Esophagus (tissue), 2 donors: ENCODE data around the gene PRKAR1A. TPM values are rescaled to one million over a fixed set of nuclear protein-coding genes. Genes with fewer than 3 reads are reported as not detected.

Experiments
- H3K27ac ChIP-seq, 2 donors: one replicate each; pipeline ENCODE4 v1.5.1; 2013; ENCODE audit warnings: low read depth in 2 of 2, mild to moderate bottlenecking in 2 of 2, inconsistent platforms in 1 of 2, low read length in 1 of 2, moderate library complexity in 1 of 2
- H3K27me3 ChIP-seq, 2 donors: one replicate each; pipeline ENCODE4 v1.6.1; 2013; ENCODE audit warnings: low read length in 2 of 2, control low read depth in 1 of 2, mild to moderate bottlenecking in 1 of 2; ENCODE audit not compliant: insufficient read depth in 2 of 2, control insufficient read depth in 1 of 2
- H3K36me3 ChIP-seq, 2 donors: one replicate each; pipeline ENCODE4 v1.6.1; 2013; ENCODE audit warnings: low read length in 1 of 2; ENCODE audit not compliant: control insufficient read depth in 2 of 2, insufficient read depth in 2 of 2
- H3K4me1 ChIP-seq, 2 donors: one replicate each; pipeline ENCODE4 v1.6.1; 2013; ENCODE audit warnings: low read length in 1 of 2; ENCODE audit not compliant: control insufficient read depth in 2 of 2, insufficient read depth in 2 of 2
- H3K4me3 ChIP-seq, 2 donors: one replicate each; pipeline ENCODE4 v1.5.1; 2013; ENCODE audit warnings: low read length in 2 of 2, mild to moderate bottlenecking in 2 of 2, low read depth in 1 of 2, moderate library complexity in 1 of 2
- H3K9me3 ChIP-seq, 2 donors: one replicate each; pipeline ENCODE4 v1.6.1; 2013; ENCODE audit warnings: mild to moderate bottlenecking in 2 of 2, low read depth in 1 of 2, low read length in 1 of 2, moderate library complexity in 1 of 2; ENCODE audit not compliant: control insufficient read depth in 2 of 2, insufficient read depth in 1 of 2
- whole genome bisulfite sequencing, 2 donors: extraction: QIAGEN DNeasy Blood & Tissue Kit; methylation state at CpG; one replicate each; pipeline ENCODE4 v1.1.7; 2013; 5-methylcytosine and 5-hydroxymethylcytosine counted together
- polyA plus RNA-seq, 2 donors: library from polyadenylated mRNA; stranded (reverse); fragments of 200-250 nt; gene quantifications; one replicate each; pipeline ENCODE4 v1.2.3, GENCODE V29; 2013
- donor health status: healthy with polysubstance abuse.
- donor health status: Bipolar disorder and iron deficiency.

The PRKAR1A gene
- polyA plus RNA-seq, 2 donors, result 25.7 to 55.8 TPM

DNA sequence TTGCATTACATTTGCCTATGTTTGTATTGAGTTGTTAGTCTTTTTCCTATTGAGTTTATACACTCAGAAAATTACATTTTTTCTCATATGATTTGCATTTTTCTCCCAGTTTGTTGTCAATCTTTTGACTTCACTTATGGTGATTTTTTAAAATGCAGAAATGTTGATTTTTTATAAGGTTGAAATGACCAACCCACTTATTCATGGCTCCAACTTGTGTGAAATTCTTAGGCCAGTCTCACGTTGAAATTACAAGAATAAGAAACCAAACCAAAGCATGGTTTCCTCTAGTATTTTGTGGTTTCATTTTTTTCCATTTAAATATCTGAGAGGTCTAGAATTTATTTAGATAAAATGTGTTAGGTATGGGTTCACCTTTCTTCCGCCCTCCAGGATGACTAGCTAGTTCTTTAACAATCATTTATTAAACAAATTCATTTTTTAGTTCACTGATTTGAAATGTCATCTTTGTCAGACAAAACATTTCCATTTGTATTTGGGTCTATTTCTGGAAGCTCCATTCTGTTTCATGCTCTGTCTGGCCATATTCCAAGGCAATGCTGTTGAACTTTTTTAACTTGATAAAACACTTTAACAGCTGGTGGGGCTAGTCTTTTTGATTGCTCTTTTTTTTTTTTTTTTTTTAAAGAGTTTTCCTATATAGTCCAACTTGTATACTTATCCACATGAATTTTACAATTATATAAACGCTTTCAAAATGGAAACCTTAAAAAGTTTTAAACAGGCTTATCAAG lies 48.9 kb downstream of the PRKAR1A start:
- Histone ChIP-seq H3K4me1 (peaks cover 0 to 4% of the 10 kb centered on the region in 2 donors), H3K27me3 (no peaks in the 10 kb centered on the region), H3K27ac (no peak overlapping the region), H3K36me3 (no peaks in the 10 kb centered on the region), H3K9me3 (no peaks in the 10 kb centered on the region), H3K4me3 (no peak overlapping the region)
- 55 to 61% methylated on average over 3 of the region's 3 CpGs for WGBS, 2 donors

DNA sequence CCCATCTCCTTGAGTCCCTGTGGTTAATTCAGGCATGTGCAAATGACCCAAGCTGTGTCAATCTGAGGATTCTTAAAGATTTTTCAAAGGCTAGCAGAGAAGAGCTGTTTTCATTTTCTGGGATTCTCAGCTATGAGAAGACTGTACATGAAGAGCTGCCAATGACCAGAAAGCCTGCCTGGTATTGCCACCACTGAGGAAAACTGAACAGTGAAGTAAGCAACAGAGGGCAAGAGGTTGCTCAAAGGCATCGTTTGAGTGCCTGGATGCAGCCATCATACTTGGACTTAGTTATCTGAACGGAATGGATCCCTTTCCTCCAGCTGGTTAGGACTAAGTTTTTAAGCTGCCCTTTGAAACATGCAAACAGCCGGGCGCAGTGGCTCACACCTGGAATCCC lies 50.5 kb downstream of the PRKAR1A start:
- no peaks in the 10 kb centered on the region for H3K9me3 ChIP-seq
- H3K27me3 ChIP-seq, result no peaks in the 10 kb centered on the region
- WGBS, 2 donors, result 86 to 88% methylated on average over 4 of the region's 4 CpGs
- peaks cover 0 to 4% of the 10 kb centered on the region in 2 donors for H3K4me1 ChIP-seq
- no peak overlapping the region for H3K4me3 ChIP-seq
- H3K27ac ChIP-seq, result no peak overlapping the region
- no peaks in the 10 kb centered on the region for H3K36me3 ChIP-seq

DNA sequence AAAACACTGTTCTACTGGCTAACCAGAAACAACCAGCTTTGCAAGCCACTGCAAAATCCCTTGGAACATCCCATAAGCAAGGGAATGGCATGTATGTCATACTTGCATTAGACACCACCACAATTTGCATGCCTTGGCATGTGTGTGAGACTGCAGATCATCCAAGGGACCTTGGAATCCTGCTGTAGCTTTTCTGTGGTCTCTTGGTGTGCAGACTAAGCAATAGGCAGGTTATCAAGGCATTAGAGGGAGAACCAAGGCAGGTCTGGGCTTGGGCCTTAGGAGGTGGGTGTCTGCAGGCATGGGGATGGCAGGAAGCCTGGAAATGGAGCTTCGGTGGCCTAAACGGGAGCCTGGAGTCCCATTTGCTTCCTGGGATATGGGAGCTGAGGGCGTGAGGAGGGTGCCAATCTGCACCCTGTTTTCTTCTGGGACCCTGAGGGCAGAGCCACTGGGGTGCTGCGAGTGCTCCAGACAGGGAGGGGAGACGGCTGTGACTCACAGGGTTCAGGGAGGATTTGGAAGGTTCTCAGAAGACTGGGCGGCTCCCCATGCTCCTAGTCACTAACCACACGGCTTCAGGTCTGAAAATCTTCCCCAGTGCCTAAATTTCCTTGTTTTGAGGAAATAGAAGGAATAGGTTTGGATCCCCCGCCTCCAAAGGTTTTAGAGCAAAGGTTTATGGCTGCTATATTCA lies 52.3 kb downstream of the PRKAR1A start:
- Histone ChIP-seq H3K36me3 (no peaks in the 10 kb centered on the region), H3K27me3 (no peaks in the 10 kb centered on the region), H3K4me3 (no peak overlapping the region), H3K27ac (peak overlapping the region; percentile 56 to 88), H3K4me1 (peaks cover 0 to 4% of the 10 kb centered on the region in 2 donors), H3K9me3 (no peaks in the 10 kb centered on the region)
- 52 to 70% methylated on average over 8 of the region's 8 CpGs for WGBS, 2 donors

DNA sequence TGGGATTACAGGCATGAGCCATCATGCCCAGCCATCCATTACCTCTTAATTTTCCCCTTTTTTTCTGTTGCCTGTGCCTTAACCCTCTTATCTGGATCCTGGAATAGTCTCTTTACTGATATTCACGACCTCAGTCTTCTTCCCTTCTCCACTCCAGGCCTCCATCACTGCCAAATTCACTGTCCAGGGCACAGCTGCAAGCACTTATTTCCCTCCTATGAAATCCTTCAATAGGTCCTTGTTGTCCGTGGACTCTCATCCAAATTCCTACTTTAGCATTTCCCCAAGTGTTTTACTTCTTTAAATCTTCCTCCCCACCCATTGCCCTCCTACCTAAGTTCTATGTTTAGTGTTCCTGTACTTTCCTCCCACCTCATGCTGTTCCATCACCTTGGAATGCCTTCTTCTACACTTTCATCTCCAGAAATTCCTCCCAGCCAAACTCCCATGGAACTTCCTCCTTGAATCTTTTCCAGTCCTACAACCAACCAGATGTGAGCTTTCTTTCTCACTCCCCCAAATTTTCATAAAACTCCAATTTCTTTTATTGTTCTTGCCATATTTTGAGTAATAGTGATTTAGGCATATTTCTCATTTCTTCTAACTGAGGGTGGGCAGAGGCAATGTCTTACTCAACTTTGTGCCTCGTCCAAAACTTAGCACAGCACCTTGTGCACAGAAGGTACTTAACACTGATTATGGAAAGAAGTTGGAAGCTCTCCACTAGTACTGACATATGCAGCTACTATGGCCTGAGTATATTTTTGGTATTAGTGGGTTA lies 53.6 kb downstream of the PRKAR1A start:
- Histone ChIP-seq H3K4me1 (peaks cover 0 to 4% of the 10 kb centered on the region in 2 donors), H3K27me3 (no peaks in the 10 kb centered on the region), H3K36me3 (no peaks in the 10 kb centered on the region), H3K9me3 (no peaks in the 10 kb centered on the region), H3K27ac (no peak overlapping the region), H3K4me3 (no peak overlapping the region)
- 71 to 75% methylated on average over 3 of the region's 3 CpGs for WGBS, 2 donors

DNA sequence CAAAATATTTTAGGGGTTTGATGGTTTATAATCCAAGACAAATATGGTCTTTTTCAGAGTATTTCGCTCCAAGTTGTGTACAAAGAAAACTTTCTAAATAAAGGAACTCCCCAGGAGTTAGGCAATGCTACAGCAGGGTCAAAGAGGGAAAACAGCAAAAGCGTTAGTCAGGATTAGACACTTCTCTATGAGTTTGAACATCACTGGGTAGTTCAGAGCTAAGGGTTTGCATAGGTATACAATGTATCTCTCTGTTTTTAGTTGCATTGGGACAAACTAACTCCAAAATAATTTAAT lies 54.2 kb downstream of the PRKAR1A start:
- WGBS, 2 donors, result 66 to 74% methylated on average over 2 of the region's 2 CpGs
- Histone ChIP-seq H3K4me3 (no peak overlapping the region), H3K9me3 (no peaks in the 10 kb centered on the region), H3K4me1 (peaks cover 0 to 4% of the 10 kb centered on the region in 2 donors), H3K36me3 (no peaks in the 10 kb centered on the region), H3K27me3 (no peaks in the 10 kb centered on the region), H3K27ac (no peak overlapping the region)

DNA sequence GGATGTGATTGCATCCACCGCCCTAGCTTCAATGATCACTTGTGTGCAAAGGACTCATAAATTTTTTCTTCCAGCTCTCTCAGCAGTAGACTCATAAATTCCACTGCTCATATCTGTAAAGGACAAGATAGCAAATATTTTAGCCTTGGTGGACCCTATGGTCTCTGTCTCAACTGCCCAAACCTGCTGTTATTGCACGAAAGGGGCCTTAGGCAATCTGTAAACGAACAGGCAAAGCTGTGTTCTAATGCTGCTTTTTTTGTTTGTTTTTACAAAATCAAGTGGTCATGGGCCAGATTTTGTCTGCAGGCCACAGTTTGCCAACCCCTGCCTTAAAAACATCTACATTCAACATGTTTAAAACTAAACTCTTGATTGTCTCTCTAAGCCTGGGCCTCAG lies 54.8 kb downstream of the PRKAR1A start:
- Histone ChIP-seq H3K27me3 (no peaks in the 10 kb centered on the region), H3K4me3 (no peak overlapping the region), H3K27ac (no peak overlapping the region), H3K9me3 (no peaks in the 10 kb centered on the region), H3K4me1 (peaks cover 0 to 4% of the 10 kb centered on the region in 2 donors), H3K36me3 (no peaks in the 10 kb centered on the region)
- 48 to 72% methylated on average over 3 of the region's 3 CpGs for WGBS, 2 donors

DNA sequence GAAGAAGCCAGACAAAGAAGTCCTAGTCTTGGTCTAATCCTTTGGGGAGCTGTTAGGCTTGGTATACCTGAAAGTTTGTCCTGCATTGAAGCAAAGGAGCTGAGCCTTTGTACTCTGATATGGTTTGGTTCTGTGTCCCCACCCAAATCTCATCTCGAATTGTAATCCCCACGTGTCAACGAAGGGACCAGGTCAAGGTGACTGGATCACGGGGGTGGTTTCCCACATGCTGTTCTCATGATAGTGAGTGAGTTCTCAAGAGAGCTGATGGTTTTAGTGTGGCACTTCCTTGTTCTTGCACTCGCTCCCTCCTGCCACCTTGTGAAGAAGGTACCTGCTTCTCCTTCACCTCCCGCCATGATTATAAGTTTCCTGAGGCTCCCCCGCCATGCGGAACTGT lies 55.4 kb downstream of the PRKAR1A start:
- Histone ChIP-seq H3K36me3 (no peaks in the 10 kb centered on the region), H3K9me3 (no peaks in the 10 kb centered on the region), H3K4me3 (no peak overlapping the region), H3K27ac (peak overlapping the region in 1 of 2 donors; percentile 7), H3K4me1 (peaks cover 0 to 4% of the 10 kb centered on the region in 2 donors), H3K27me3 (no peaks in the 10 kb centered on the region)
- WGBS, 2 donors, result 85 to 90% methylated on average over 8 of the region's 8 CpGs

DNA sequence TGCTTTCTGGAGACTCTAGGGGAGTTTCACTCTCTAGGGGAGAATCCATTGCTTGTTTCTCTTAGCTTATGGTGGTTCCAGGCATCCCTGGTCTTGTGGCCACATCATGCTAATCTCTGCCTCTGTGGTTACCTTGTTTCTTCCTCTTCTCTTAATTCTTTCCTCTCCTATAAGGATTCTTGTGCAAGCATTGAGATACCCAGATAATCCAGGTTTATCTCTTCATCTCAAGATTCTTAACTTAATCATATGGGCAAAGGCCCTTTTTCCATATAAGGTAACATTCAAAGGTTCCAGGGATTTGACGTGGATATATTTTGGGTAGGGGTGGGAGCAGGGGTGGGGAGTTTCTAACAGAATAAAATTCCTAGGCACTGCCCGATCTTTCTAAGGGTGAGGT lies 56.4 kb downstream of the PRKAR1A start:
- Histone ChIP-seq H3K4me1 (peaks cover 0 to 4% of the 10 kb centered on the region in 2 donors), H3K27ac (no peak overlapping the region), H3K9me3 (no peaks in the 10 kb centered on the region), H3K27me3 (no peaks in the 10 kb centered on the region), H3K4me3 (no peak overlapping the region), H3K36me3 (no peaks in the 10 kb centered on the region)
- 84 to 85% methylated on average over 2 of the region's 2 CpGs for WGBS, 2 donors

DNA sequence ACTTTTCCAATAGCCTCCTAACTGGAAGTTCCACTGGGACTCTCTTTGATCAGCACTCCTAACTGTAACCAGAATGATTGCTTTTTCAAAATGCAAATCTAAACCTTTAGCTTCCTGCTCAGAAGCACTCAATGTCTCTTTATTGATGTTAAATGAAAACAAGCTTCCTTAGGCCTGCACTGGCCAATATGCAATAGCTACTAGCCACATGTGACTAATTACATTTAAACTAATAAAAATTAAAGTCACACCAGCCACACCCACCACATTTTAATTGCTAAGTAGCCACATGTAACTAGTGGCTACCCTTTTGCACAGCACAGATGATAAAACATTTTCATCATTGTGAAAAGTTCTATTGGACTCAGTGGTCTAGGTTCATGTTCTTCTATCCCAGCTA lies 57.1 kb downstream of the PRKAR1A start:
- Histone ChIP-seq H3K36me3 (no peaks in the 10 kb centered on the region), H3K4me1 (peaks cover 0 to 3% of the 10 kb centered on the region in 2 donors), H3K9me3 (no peaks in the 10 kb centered on the region), H3K27me3 (no peaks in the 10 kb centered on the region), H3K4me3 (no peak overlapping the region), H3K27ac (no peak overlapping the region)
